Thyroid gland (tissue), 4 donors: ENCODE results near the gene PRMT2.

ENCODE experiments used
- CTCF ChIP-seq, 6 experiments: fragments of 200-600 bp in 3 of 6; fragments of 450-650 bp in 3 of 6; sonication (generic) in 3 of 6; IDR thresholded peaks; one replicate each; pipeline ENCODE4 v1.5.1; 2016 to 2019; ENCODE audit warnings: antibody characterized with exemption in 6 of 6, mild to moderate bottlenecking in 2 of 6, inconsistent platforms in 1 of 6, moderate library complexity in 1 of 6
- POLR2A ChIP-seq, 2 donors: fragments of 450-650 bp; IDR thresholded peaks; one replicate each; pipeline ENCODE4 v1.6.1; 2017; ENCODE audit warnings: antibody characterized with exemption in 2 of 2, mild to moderate bottlenecking in 2 of 2, moderate library complexity in 1 of 2

- TF ChIP-seq CTCF (IDR thresholded peaks at IDR 0.05) (peak in 3 of 6 experiments; percentile 35 to 39 (median 37)), POLR2A (IDR thresholded peaks at IDR 0.05) (no peak)
These were observed 4.3 kb downstream of the PRMT2 start for GRCh38 chr21:46639489-46640386.
